Measurements from ENCODE around the gene SOX21. TPM values are rescaled to one million over a fixed set of nuclear protein-coding genes. Genes with fewer than 3 reads are reported as not detected.

Gene SOX21
- total RNA-seq, 1 donor from 2014 or later = not detected

- no peak for DNase-seq (ENCODE audit: low read depth)
Observed at GRCh38 chr13:94709001-94709834, 3.1 kb downstream of the SOX21 start.

DNA sequence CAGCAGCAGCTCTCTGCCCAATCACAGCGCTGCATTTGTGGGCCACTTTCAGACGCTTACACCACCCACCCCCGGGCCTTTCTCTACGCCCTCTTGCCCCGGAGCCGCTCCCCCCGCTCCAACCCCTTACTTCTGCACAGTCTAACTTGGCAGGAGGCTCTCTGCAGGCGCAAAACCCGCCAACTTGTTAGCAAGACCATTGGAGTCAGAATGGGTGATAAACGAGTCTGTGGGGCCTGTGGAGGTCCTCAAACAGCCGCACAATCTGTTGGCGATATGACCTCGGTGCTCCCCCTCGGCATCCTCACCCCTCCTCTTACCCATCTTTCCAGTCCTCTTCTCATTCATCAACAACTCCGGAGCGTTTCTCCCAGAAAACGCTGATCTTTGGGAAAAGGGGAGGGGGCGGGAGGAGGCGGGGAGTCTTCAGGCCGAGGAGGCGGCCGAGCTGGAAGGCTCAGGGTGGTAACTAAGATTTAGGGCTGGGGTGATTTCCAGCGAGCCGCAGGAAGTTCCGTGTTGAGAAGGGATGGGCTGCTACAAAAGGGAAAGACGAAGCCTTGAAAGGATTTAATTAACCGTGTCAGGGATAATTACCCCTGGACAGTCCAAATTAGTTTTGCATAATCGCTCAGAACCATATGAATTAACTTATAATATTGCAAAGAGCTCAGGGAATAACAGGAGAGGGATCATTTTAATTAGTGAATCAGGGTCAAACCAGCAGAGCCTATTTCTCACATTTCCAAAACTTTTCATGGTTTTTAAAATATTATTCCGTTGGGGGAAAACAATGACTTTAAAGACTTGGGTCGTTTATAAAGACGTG lies 4.1 kb downstream of the SOX21 start:
- DNase-seq (ENCODE audit: low read depth) = no peak

- no peak for DNase-seq (ENCODE audit: low read depth)
Observed at GRCh38 chr13:94707400-94708021, 4.8 kb downstream of the SOX21 start.

- no peak for DNase-seq (ENCODE audit: low read depth)
Observed at GRCh38 chr13:94706843-94707399, 5.4 kb downstream of the SOX21 start.

DNA sequence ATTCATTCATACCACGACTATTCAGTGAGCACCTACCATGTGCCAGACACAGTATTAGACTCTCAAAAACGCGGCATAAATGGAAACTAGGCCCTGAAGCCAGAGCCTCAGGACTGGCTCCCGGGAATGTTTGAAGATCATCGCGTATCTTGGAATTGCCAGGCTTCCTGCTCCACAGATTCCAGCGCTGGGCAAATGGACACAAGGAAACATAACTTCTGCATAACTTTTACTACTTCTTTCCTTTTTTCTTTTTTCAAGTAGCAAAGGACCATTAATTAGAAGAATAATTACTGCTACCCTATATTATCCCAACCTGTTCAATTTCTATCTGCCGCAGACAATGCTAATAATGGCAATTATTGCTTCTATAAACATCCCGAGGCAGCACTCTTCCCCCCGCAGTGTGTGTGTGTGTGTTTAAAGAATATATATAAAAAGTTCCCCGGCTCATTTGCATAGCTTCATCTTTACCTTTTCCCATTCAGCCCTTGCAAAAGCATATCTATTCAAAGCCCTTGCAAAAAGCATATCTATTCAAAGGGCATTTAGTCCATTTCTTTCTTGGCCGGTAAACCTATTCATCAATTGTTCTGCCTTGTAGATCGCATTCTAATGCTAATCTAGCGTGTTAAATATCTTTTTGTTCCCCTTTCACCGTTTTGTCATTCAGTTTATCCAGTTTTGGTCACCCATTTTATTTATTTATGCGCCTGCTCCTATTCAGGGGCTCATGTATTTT lies 6.1 kb downstream of the SOX21 start:
- no peak for DNase-seq (ENCODE audit: low read depth)

GRCh38 chr13:94705081-94706030 lies 7.0 kb downstream of the SOX21 start:
- no peak for DNase-seq (ENCODE audit: low read depth)

GRCh38 chr13:94704377-94705080 lies 7.8 kb downstream of the SOX21 start:
- DNase-seq (ENCODE audit: low read depth) = no peak

- no peak for DNase-seq (ENCODE audit: low read depth)
Observed at GRCh38 chr13:94703721-94704314, 8.5 kb downstream of the SOX21 start.

- DNase-seq (ENCODE audit: low read depth) = no peak
Observed at GRCh38 chr13:94703271-94703670, 9.1 kb downstream of the SOX21 start.

DNA sequence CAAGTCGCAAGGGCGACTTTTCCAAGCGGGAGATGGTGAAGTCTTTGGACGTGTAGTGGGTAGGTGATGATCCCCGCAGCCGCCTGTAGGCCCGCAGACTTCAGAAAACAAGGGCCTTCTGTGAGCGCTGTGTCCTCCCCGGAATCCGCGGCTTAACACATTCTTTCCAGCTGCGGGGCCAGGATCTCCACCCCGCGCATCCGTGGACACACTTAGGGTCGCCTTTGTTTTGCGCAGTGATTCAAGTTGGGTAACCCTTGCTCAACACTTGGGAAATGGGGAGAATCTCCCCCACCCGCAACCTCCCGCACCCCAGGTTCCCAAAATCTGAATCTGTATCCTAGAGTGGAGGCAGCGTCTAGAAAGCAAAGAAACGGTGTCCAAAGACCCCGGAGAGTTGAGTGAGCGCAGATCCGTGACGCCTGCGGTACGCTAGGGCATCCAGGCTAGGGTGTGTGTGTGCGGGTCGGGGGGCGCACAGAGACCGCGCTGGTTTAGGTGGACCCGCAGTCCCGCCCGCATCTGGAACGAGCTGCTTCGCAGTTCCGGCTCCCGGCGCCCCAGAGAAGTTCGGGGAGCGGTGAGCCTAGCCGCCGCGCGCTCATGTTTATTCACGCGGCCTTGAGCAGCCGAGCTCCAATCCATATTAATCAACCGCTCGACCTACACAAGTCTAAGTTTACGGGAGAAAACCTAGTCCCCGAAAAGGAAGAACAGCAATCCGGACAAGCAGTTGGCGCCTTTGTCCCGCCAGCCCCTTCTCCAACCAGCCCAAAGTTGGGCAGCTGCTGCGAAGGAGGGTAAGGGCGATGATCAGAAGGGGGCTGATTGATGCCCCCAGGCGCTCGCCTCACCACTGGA lies 9.9 kb downstream of the SOX21 start:
- DNase-seq (ENCODE audit: low read depth) = no peak

DNA sequence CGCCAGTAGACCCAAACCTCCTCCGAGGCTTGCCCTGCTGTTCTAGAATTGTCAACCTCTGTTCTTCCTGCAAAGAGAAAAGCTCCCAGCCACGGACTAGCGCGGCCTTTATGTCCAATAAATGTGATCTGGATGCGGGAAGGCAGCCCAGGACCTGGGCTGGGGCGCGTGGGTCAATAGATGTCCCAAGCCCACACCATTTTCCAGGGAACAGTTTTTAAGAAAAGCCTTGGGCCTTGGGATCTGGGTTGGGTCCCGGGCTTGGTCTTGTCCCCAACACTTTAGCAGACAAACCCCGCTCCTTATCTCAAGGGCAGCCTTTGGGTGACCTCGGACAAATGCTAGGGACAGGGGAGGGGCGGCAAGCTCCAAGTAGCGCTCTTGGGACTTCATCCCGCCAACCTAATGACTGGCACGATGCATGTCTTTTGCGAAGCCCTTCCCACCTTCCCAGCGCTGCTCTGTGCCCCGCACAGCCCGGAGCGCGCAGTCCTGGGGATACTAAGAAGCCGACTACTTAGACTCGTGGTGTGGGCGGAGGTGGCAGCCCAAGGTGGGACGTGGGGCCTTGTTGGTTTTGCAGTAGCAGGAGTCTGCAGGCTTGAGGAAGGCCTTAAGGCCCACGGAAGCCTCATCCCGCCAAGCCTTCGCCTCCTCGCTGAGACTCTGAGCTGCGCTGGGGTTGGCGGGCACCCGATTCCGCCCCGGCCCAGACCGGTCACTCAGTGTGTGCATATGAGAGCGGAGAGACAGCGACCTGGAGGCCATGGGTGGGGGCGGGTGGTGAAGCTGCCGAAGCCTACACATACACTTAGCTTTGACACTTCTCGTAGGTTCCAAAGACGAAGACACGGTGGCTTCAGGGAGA lies 10.8 kb downstream of the SOX21 start:
- DNase-seq (ENCODE audit: low read depth) = no peak

DNA sequence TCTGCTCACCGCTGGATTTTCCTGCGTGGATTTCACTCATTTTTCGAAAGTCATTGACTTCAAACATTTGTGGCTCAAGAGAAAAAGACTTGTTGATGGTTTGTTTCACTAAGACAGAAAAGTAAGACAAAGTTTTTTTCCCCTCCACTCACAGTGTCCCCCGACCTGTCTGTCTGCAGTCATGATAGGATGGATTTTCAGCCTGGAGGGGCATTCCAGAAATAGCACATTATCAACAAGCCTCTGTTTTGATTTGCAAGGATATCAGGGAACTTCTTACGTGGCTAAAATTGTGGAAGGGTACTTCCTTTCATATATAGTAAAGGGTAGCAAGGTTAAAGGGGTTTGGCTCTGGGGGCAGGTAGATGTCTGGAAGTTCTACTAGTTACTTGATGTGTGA lies 11.8 kb downstream of the SOX21 start:
- DNase-seq (ENCODE audit: low read depth) = no peak

DNA sequence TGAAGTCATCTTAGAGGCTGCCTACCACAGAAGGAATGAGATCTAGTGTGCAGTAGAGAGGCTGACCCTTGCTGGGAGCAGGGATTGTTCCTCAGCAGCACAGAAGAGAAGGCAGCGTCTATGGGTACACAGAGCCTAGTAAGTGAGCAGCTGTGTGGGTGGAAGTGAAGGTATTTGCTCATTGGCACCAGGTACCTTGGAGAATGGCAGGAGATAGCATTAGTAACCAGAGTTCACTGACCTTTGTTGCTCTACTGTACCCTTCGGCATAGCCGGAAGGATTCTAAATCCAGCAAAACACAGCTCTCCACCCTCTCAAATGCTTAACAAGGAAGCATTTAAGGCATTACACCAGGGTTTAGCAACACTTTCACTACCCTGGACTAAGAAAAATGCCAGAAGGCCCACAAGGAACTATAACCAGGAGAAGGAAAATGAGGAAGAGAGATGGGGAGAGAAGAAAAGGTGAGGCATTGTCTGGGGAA lies 12.3 kb downstream of the SOX21 start:
- DNase-seq (ENCODE audit: low read depth) = no peak

DNA sequence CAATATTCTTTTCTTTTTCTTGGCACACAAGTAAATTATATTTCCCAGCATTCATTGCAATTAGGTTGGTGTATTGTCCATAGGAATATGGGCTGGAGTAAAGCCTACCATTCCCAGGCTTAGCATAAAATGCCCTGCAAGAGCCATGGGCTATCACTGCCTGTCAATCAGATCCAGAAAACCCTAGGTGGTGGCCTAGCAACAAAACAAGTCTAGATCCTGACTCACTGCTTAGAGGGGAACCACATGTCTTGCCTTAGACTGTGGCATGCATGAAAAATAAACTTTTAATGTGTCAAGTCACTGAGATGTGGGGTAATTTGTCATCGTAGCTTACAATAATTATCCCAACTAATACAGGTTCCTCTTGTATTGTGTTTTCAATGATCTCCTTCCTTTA lies 16.2 kb downstream of the SOX21 start:
- peak; percentile 11 for DNase-seq (ENCODE audit: low read depth)

DNA sequence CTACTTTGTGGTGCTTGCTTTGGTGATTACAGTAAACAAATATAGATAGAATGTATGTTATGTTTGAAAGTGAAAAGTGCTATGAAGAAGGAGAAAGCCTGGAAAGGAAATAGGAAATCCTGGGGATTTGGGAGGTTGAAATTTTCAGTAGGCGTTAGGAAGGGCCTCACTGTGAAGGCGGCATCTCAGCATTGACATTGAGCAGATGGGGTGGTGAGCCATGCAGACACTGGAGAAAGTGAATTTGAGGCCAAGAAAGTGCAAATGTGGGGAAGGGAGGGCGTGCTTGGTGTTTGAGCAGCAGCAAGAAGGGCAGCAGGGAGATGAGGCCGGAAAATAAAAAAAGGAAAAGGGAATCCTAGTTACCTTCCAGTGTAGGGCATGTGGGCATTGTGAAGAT lies 20.3 kb downstream of the SOX21 start:
- no peak for DNase-seq (ENCODE audit: low read depth)

- DNase-seq (ENCODE audit: low read depth) = no peak
Observed at GRCh38 chr13:94683409-94683808, 28.9 kb downstream of the SOX21 start.

DNA sequence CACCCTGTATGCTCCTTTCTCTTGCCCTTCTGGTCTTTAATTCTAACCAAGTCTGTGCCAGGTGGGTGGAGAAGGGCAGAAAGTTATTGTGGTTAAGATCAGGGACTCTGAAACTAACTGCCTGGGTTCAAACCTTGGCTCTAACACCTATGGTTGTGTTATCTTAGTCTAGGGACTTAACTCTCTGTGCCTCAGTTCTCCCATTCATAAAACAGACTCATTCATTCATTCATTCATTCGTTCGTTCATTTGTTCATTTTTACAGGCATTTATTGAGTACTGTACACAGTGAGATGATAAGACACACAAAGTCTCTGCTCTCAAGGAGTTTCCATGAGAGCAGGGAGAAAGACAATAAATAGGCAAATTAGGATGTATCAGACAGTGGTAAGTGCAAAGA lies 30.1 kb downstream of the SOX21 start:
- DNase-seq (ENCODE audit: low read depth) = no peak
